IPS-NIHi7 (cell line): ENCODE measurements around the gene TAOK3.
"Not testable (repeated sequence)": the region's sequence is repeated elsewhere in the genome, so short reads cannot be mapped to it uniquely, and the experiment has no call there.

ENCODE experiments used
- DNase-seq: peaks from one replicate; pipeline ENCODE4 v3.0.0; 2012; ENCODE audit warnings: mixed read lengths; ENCODE audit errors: extremely low spot score

The TAOK3 gene

DNA sequence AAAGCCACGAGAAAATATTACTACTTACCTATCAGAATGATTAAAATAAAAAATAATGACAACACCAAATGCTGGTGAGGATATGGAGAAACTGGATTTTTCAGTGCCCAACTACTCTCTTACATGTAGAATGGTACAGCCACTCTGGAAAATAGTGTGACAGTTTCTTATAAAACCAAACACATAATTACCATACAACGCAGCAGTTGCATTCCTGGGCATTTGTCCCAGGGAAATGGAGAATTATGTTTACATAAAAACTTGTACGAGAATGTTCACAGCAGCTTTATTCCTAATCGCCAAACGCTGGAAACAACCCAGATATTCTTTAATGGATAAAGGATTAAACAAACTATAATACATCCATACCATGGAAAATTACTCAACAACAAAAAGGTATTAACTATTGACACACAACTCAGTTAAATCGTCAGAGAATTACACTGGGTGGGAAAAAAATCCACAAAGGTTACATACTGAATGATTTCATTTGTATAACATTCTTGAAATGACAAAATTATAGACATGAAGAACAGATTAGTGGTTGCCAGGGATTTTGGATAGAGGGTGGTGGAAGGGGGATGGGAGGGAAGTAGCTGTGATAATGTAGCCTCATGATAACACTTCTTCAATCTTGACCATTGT lies 35.4 kb downstream of the TAOK3 start:
- DNase-seq = no peak

DNA sequence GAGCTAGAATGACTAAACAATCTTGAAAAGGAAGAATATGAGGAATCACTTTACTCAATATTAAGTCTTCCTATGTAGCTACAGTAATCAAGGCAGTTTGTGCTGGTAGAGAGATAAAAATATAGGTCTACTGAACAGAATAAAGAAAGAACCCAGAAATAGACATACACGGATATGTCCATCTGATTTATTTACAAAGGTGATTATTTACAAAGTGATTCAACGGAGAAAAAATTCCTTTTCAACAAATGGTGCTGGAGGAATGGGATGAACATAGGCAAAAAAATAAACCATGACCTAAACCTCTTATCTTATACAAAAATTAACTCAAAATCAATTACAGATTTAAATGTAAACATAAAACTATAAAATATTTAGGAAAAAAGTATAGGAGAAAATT lies 36.6 kb downstream of the TAOK3 start:
- DNase-seq = no peak

DNA sequence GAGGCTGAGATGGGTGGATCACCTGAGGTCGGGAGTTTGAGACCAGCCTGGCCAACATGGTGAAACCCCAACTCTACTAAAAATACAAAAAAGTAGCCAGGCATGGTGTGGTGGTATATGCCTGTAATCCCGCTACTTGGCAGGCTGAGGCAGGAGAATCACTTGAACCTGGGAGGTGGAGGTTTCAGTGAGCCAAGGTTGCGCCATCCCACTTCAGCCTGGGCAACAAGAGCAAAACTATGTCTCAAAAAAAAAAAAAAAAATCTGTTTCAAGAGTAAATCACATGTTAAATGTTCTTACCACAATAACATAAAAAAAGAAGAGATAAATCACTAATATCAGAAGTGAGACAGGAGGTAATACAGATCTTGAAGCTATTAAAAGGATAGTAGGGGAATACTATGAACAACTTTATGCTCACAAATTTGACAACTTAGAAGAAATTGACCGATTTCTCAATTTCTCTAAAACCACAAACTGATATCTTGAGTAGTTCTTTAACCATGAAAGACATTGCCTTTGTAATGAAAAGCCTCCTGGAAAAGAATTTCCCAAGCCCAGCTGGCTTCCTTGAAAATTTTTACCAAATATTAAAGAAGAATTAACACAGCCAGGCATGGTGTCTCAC lies 37.7 kb downstream of the TAOK3 start:
- DNase-seq = no peak

DNA sequence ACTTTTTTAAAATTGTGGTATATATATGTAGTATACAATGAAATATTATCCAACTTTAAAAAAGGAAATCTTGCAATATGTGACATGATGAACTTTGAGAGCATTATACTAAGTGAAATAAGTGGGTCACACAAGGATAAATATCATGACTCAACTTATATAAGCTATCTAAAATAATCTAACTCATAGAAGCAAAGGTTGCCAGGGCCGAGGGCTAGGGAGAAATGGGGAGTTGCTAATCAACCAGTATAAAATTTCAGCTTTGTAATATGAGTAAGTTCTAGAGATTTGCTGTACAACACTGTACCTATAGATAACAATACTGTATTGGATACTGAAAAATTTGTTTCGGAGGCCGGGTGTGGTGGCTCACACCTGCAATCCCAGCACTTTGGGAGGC lies 38.5 kb downstream of the TAOK3 start:
- DNase-seq = no peak

DNA sequence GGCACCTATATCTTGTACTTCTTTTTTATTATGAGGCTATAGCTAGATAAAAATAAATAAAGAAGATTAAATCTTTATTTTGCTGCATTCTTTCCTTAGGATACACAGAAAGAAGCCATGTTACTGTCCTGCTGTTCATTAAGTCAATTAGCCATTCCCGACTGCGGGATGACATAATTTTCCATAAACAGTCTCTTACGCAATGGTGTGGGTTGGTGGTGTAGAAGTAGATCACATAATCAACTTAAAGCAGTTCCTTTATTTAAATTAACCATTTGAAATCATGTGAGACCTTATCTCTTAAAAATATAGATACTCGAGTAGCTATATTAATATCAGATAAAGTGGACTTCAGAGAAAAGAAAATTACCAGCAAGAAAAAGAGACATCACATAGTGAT lies 40.2 kb downstream of the TAOK3 start:
- DNase-seq = no peak

DNA sequence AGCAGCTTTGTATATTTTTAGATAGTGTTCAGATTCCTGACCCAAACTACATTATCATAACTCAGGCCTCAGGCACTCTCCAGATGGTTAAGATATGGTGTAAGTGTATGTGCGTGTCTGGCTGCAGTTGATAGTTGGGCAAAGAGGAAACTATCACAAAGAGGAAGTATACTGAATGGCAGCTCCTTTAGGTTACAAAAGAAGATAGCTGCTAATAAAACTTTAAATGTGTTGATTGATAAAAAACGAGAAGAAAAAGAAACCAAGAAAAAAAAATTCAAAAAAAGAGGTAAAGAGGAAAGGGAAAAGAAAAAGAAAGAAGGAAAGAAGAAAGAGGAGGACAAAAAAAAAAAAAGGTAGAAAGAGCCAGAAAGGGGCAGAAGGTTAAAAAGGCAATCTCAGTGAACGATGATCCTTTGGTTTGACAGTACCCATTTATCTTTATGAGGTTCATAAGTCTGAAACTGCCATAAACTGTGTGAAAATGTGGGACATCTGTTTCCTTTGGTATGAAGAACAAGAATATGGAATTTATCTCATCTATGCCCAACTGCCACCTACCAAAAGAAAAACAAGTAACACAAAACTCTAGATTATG lies 42.2 kb downstream of the TAOK3 start:
- DNase-seq = no peak

DNA sequence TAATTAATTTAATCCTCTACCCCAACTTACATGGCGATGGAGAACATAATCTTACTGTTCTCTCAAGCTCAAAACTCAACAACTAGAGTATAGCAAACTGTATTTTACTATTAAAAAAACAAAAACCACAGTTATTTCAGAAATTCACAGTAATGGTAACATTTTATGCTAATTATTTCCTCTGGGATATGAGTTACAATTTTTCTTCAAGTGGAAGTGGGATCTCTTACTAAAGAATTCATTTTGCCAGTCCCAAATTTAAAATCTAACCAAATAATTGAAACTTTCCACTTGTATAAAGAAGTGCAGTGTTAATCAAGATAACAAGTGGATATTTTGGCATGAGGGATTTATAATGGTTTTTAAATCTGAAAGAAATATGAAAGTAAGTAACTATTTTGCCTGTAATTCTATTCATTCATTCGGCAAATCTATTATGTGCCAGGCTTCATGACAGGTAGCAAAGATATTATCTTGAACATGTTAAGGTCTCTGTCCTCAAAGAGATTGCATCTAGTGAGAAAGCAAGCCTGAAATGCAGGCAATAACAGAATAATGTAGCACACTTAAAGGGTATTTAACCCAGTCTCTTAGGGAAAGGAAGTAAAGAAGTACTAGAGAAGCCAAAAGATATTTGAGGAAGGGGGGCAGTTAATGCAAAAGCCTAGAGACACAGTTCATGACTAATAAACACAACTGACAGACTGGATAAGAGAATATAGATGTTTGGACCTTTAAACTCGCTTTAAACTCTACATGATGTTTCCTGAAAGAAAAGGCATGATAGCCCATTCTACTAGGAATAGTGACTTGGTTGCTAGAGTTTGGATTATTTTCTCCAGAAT lies 44.0 kb downstream of the TAOK3 start:
- DNase-seq = no peak

DNA sequence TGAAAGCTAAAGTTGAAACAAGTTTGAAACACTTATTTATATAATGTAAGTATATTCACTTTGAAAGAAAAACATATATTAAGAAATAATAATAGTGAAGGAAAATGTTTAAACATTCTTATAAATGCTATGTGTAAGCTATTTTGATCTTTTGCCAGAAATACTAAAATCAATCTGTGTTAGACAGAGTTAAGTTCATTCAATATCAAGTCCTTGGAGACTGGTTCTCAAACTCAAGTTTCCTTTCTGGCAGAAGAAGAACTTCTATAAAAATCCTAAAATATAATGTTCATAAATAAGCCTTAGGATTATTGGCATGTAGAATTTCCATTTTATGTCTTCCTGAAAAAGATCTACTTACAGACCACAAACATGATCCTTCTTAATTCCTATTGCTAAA lies 45.3 kb downstream of the TAOK3 start:
- no peak for DNase-seq

DNA sequence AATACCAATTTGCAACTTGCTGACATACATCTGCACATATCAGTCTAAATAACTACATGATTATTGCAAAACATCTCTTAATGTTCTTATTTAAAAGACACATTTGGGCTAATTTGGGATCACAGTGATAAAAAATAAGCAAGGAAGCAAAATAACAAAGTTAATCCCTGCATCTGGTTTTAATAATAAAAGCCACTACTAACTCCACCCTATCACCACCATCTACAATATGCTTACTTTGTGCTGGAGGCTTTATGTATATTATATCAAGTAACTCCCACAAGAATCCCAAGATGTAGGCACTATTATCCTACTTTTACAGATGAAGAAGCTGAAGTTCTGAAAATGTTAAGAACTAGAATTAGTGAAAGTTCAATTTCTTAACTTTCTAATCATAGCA lies 45.7 kb downstream of the TAOK3 start:
- no peak for DNase-seq

DNA sequence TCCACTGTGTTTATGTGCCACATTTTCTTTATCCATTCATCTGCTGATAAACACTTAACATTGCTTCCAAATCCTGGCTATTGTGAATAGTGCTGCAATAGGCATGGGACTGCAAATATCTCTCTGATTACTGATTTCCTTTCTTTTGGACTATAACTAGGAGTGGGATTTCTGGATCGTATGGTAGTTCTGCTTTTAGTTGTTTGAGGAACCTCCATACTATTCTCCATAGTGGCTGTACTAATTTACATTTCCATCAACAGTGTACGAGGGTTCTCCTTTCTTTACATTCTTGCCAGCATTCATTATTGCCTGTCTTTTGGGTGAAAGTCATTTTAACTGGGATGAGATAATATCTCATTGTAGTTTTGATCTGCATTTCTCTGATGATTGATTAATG lies 47.6 kb downstream of the TAOK3 start:
- DNase-seq = no peak

DNA sequence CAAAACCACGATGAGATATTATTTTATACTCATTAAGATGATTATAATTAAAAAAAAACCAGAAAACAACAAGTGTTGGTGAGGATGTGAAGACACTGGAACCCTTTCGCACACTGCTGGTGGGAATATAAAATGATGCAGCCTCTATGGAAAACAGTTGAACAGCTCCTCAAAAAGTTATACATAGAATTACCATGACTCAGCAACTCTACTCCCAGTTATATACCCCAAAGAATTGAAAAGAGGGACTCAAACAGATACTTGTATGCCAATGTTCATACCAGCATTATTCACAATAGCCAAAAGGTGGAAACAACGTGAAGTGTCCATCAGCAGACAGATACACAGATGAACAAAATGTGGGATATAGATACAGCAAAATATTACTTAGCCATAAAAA lies 53.1 kb downstream of the TAOK3 start:
- no peak for DNase-seq

DNA sequence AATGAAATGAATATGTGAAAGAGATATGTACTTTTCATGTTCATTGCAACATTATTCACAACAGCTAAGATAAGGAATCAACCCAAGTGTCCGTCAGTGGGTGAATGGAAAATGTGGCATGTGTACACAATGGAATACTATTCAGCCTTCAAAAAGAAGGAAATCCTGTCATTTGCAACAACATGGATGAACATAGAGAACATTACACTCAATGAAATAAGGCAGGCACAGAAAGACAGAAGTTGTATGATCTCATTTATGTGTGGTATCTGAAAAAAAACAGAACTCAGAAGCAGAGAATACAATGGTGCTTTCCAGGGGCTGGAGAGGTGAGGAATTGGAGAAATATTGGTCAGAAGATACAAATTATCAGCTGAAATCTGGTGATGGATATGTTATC lies 54.0 kb downstream of the TAOK3 start:
- no peak for DNase-seq

DNA sequence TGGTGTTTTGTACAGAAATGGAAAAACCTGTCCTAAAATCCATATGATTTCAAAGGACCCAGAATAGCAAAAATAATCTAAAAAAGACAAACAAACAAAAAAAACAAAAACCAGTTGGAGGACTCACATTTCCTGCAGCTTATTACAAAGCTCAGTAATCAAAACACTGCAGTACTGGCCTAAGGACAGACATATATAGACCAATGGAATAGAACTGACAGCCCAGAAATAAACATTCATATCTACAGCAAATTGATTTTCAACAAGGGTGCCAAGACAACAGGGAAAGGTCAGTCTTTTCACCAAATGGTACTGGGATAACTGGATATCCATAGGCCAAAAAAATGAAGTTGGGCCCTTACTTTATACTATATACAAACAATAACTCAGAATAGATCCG lies 55.0 kb downstream of the TAOK3 start:
- DNase-seq = no peak

DNA sequence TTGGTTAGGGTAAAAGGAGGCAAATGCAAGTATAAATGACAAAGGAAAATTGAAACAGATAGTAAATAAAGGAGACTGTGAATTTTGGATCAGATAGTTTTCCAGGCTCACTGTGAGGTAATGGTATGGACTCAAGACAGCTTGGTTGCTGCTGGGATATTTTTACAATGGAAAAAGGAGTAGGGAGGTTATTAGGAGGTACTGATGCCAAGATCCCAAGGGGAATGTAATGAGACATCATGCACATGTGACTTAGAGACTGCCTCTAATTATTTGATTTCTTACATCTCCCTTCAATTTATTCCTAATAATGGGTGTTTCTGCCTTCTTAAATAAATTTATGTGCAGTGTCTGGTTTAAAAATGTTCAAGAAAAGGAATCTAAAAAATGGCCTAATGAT lies 56.9 kb downstream of the TAOK3 start:
- no peak for DNase-seq

DNA sequence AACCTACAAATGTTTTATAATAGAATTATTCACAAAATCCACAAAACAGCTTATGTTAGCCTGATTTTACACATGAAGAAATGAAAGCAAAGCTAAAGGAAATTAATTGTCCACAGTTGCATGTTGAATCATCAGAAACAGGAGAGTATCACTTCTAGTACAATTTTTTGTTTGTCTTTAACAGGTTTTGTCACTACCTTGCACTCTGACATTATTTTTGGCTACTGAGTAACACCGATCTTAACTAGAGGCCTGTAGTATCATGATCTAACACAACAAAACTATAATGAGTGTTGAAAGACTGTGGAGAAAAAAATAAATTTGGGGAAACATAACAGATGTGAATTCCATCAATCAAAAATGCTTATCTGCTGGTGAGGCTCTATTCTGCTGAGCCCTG lies 60.1 kb downstream of the TAOK3 start:
- no peak for DNase-seq

DNA sequence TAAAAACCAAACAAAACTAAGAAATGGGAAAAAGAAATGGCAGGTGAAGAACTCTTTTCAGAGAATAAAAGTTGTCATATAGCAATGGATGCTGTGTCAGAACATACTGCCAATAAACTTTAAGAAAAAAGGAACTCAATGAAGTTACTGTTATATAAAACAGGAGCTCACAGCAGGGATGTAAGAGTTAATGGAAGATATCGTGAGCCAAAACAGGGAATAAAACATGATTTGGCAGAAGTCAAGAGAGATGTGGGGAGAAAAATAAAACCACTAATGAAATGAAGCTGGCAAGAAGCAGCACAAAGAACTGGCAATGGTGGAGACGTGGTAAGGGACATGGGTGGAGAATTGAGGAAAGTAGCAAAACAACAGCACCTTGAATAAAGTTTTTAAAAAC lies 61.0 kb downstream of the TAOK3 start:
- no peak for DNase-seq

DNA sequence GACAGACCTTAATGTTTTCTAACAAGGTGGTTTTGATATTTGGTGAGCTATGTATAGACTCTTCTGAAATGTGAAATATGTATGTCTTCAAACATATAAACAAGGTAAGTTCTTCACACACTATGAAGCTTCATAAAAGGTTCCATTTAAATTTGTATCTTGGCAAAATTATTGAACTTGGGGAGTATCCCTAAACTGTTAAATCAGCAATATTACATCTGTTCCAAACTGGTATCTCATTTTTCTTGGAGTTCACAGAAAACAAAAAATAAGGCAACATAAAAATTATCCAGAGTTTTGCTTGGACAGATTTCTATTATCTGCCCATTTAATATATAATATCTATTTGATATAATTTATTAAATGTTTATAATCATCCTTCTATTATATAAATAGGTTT lies 62.4 kb downstream of the TAOK3 start:
- DNase-seq = no peak

DNA sequence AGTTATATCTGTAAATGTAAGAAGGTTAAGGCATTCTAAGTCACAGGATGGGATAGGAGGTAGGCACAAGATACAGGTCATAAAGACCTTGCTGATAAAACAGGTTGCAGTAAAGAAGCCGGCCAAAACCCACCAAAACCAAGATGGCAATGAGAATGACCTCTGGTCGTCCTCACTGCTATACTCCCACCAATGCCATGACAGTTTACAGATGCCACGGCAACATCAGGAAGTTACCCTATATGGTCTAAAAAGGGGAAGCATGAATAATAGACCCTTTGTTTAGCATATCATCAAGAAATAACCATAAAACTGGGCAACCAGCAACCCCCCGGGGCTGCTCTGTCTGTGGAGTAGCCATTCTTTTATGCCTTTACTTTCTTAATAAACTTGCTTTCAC lies 64.7 kb downstream of the TAOK3 start:
- DNase-seq = not testable (repeated sequence)

DNA sequence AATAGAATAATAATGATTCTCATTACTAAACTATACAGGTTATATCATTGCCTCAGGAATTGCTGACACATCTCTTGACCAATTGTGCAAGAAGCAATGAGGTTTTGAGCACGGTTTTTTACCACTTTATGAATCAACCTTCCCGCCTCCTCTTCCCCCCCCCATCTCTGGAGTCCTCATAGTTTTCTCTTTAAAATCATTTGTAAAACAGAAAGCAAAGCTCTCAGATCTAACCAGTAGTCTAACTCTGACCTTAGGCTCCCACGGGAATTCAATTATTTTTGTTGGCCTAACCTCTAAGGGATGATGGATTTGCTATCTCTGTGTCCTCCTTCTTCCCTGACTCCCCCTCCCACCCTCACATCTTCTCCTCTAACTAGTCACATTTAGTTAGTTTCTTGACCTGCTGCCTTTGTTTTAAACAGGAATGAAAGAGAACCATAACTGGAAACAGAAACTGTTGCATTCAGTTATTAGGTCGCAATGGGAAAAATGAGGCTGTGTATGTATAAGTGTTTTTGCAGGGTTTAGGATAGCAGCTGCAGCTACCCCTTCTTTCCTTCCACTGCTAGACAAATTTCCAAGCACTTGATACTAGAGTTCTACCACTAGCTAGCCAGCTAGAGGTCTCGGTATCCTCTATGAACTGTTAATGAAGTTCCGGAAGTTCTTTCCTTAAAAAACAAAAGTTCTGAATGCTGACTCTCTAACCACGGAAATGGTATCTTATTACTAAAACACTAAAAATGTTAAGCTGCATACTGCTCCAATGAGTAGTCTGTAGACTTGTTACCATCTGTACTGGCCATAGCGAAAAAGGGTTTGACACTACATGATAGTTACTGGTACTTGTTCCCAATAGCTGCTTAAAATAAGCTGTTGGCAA lies 65.4 kb downstream of the TAOK3 start:
- no peak for DNase-seq

DNA sequence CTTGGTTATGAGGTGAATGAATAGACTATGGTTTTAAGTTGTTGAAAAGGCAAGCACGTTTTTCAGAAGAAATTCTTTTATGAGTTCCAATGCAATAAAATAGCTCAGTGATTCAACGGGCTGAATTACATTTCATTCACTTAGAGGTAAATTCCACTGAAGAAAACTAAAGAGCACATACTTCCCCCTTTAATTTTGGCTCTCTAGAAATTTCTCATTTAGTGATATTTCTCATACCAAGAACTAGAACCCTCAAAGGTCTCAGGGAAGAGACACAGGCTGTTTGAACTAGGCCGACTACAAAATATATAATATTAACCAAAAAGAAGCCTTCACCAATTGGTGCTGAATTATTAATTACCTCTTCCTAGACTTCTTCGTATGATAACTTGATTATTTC lies 68.6 kb downstream of the TAOK3 start:
- DNase-seq = no peak

DNA sequence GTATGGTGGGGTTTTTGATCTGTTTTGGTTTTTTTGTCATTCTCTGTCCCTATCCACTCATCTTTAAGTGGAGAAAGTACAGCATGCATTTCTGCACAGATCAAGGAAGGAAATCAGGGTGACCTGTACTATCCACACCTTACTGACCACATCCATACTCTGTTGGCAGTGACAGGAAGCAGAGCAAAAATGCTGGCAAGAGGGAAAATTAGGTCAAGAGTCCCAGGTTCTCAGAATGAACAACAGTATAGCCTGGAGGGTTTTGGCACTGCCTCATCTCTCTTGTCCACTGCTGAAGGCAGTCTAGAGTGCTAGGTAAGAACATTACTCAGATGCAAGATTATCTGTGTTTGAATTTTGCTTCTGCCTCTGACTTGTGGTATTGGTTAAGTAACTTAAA lies 70.7 kb downstream of the TAOK3 start:
- DNase-seq = no peak
